ENCODE measurements around the gene GHDC.

DNA sequence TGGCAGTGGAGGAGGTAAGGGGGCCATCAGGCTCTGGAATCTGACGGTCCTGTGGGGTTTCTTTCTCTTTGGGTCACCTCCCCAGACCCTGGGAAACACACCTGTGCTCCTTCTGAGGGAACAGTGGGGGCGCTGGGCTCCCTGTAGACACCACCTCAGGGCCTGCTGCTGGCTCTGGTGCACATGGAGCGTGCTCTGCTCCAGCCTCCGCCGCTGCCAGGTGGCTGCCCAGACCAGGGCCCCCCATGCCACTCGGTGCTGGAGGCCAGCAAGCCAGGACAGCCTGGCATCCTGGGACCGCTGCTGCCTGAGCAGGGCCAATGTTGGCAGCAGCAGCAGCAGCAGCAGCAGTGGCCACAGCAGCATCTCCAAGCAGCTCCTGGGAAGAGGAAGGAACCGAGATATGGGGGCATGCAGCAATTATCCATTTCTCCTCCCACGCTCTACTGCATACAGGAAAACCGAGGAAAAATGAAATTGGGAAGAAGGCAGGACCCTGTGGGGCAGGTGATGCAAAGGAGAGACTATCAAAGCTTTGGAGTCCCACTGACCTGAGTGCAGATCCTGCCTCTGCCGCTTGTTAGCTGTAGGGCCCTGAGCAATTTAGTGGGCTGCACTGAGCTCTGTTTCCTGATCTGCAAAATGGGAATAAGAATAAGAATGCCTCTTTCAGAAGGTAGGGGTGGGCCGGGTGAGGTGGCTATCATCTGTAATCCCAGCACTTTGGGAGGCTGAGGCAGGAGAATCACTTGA, 902 bp downstream of the GHDC start:
- no peak for TF ChIP-seq POLR2A (IDR thresholded peaks at IDR 0.05; ENCODE audit: low read length)
- no peak for TF ChIP-seq GATA1 (IDR thresholded peaks at IDR 0.05; ENCODE audit: low read depth, low read length)

Data from erythroblast (primary cell).